H1 (cell line): ENCODE results near the gene CLCF1. TPM values are rescaled to one million over a fixed set of nuclear protein-coding genes. Genes with fewer than 3 reads are reported as not detected.
A peak's percentile ranks its signal among the peaks of the same experiment; 100 is the strongest.

Experiments
- CTCF ChIA-PET: fragments of 300-600 bp; sonication (Branson Sonifier 250); formaldehyde crosslinking; loops from one replicate; lab custom pipeline; 2021; ENCODE audit not compliant: partially characterized antibody; lab: Charles Lee
- POLR2A ChIA-PET: fragments of 300-600 bp; sonication (Branson Sonifier 250); formaldehyde crosslinking; loops from one replicate; lab custom pipeline; 2021; ENCODE audit warnings: inconsistent platforms; ENCODE audit not compliant: partially characterized antibody; lab: Charles Lee
- DNase-seq, 2 experiments: peaks; one replicate each; pipeline versions ENCODE4 v3.0.0 to v3.0.0-alpha.2; 2010 to 2022; ENCODE audit warnings: low spot score in 2 of 2, low read depth in 1 of 2, mixed read lengths in 1 of 2
- FAIRE-seq: peaks from 2 replicates; lab custom pipeline; 2011; peaks lifted over from hg19 to GRCh38; lab: Jason Lieb, UNC
- H2AFZ ChIP-seq: 2 replicates; pipeline ENCODE4 v1.8.1; 2012; ENCODE audit warnings: low read length, inconsistent platforms
- H2AK5ac ChIP-seq: 2 replicates; pipeline ENCODE4 v1.6.1; 2013; ENCODE audit warnings: low read depth, low read length
- H2BK120ac ChIP-seq: replicated peaks from 2 replicates; pipeline ENCODE3; 2013; ENCODE audit warnings: low read depth, low read length, inconsistent platforms
- H2BK12ac ChIP-seq: 2 replicates; pipeline ENCODE4 v1.6.1; 2013; ENCODE audit warnings: low read depth, low read length
- H2BK15ac ChIP-seq: 2 replicates; pipeline ENCODE4 v1.6.1; 2013; ENCODE audit warnings: low read length
- H2BK20ac ChIP-seq: 2 replicates; pipeline ENCODE4 v1.6.1; 2013; ENCODE audit warnings: low read length
- H2BK5ac ChIP-seq: 2 replicates; pipeline ENCODE4 v1.6.1; 2013; ENCODE audit warnings: low read depth, low read length
- H3K14ac ChIP-seq: 2 replicates; pipeline ENCODE4 v1.6.1; 2013; ENCODE audit warnings: inconsistent platforms; ENCODE audit not compliant: insufficient read length
- H3K18ac ChIP-seq: 2 replicates; pipeline ENCODE4 v1.6.1; 2013; ENCODE audit warnings: low read length; ENCODE audit errors: extremely low read depth
- H3K23ac ChIP-seq: 2 replicates; pipeline ENCODE4 v1.6.1; 2013; ENCODE audit warnings: inconsistent platforms; ENCODE audit not compliant: insufficient read length
- H3K23me2 ChIP-seq: 2 replicates; pipeline ENCODE4 v1.6.1; 2013; ENCODE audit warnings: low read depth, low read length
- H3K27ac ChIP-seq: 2 replicates; pipeline ENCODE4 v1.6.1; 2011; ENCODE audit warnings: low read depth, low read length, inconsistent platforms
- H3K27me3 ChIP-seq, 4 experiments: replicated peaks in 1 of 4; 1 replicate in 1 of 4; 2 replicates in 3 of 4; pipeline versions ENCODE4 v1.6.1 to v1.8.1; 2011 to 2013; ENCODE audit warnings: low read length in 3 of 4, mild to moderate bottlenecking in 3 of 4, inconsistent platforms in 2 of 4, mixed read lengths in 2 of 4, moderate library complexity in 1 of 4; ENCODE audit not compliant: control insufficient read depth in 3 of 4, insufficient read depth in 3 of 4; ENCODE audit errors: extremely low read depth in 1 of 4
- H3K36me3 ChIP-seq, 4 experiments: 2 replicates each; pipeline versions ENCODE4 v1.6.1 to v1.8.1; 2011 to 2013; ENCODE audit warnings: mild to moderate bottlenecking in 4 of 4, low read length in 3 of 4, moderate library complexity in 2 of 4, control low read depth in 1 of 4, inconsistent platforms in 1 of 4; ENCODE audit not compliant: insufficient read depth in 4 of 4, control insufficient read depth in 2 of 4
- H3K4ac ChIP-seq: replicated peaks from 2 replicates; pipeline ENCODE3; 2013; ENCODE audit warnings: low read length, low read depth, mixed read lengths, inconsistent platforms; ENCODE audit not compliant: insufficient read length
- H3K4me1 ChIP-seq, 4 experiments: replicated peaks in 1 of 4; 1 replicate in 1 of 4; 2 replicates in 3 of 4; pipeline versions ENCODE4 v1.6.1 to v1.8.1; 2011 to 2013; ENCODE audit warnings: low read length in 3 of 4, inconsistent platforms in 2 of 4, mixed read lengths in 1 of 4; ENCODE audit not compliant: insufficient read depth in 4 of 4, control insufficient read depth in 3 of 4
- H3K4me2 ChIP-seq, 2 experiments: 2 replicates each; pipeline versions ENCODE4 v1.6.1 to v1.8.1; 2011 to 2013; ENCODE audit warnings: low read depth in 2 of 2, low read length in 2 of 2, control low read depth in 1 of 2, inconsistent platforms in 1 of 2, mild to moderate bottlenecking in 1 of 2; ENCODE audit not compliant: insufficient read depth in 1 of 2
- H3K4me3 ChIP-seq, 4 experiments: fragments of 200-600, 300-600 bp in 1 of 4; sonication (generic), shearing (Covaris generic), sonication (Bioruptor Twin) in 1 of 4; 2 replicates each; pipeline versions ENCODE4 v1.5.1 to v1.8.1; 2011 to 2016; ENCODE audit warnings: low read length in 4 of 4, low read depth in 3 of 4, control low read depth in 2 of 4, inconsistent platforms in 2 of 4, mild to moderate bottlenecking in 2 of 4, mixed read lengths in 1 of 4, moderate library complexity in 1 of 4; ENCODE audit not compliant: insufficient read depth in 2 of 4; ENCODE audit errors: extremely low read depth in 1 of 4
- H3K56ac ChIP-seq: replicated peaks from 2 replicates; pipeline ENCODE3; 2013; ENCODE audit warnings: low read depth, mild to moderate bottlenecking, mixed read lengths, low read length, inconsistent platforms; ENCODE audit not compliant: insufficient read length
- H3K79me1 ChIP-seq: 2 replicates; pipeline ENCODE4 v1.6.1; 2013; ENCODE audit warnings: low read depth, low read length, control low read depth
- H3K79me2 ChIP-seq, 2 experiments: 2 replicates each; pipeline versions ENCODE4 v1.6.1 to v1.8.1; 2012 to 2013; ENCODE audit warnings: low read length in 2 of 2, mild to moderate bottlenecking in 2 of 2, inconsistent platforms in 1 of 2; ENCODE audit not compliant: insufficient read depth in 2 of 2, control insufficient read depth in 1 of 2
- H3K9ac ChIP-seq, 4 experiments: replicated peaks in 1 of 4; 1 replicate in 1 of 4; 2 replicates in 3 of 4; pipeline versions ENCODE4 v1.6.1 to v1.8.1; 2011 to 2013; ENCODE audit warnings: low read depth in 3 of 4, low read length in 3 of 4, control low read depth in 2 of 4, mild to moderate bottlenecking in 2 of 4, moderate library complexity in 2 of 4, inconsistent platforms in 1 of 4; ENCODE audit errors: extremely low read depth in 1 of 4
- H3K9me3 ChIP-seq, 2 experiments: 2 replicates each; pipeline versions ENCODE4 v1.6.1 to v1.8.1; 2012 to 2013; ENCODE audit warnings: mild to moderate bottlenecking in 2 of 2, moderate library complexity in 2 of 2, control low read depth in 1 of 2, inconsistent platforms in 1 of 2, low read depth in 1 of 2, low read length in 1 of 2, mixed read lengths in 1 of 2; ENCODE audit not compliant: insufficient read depth in 2 of 2
- H4K20me1 ChIP-seq, 2 experiments: replicated peaks in 1 of 2; 2 replicates each; pipeline versions ENCODE3 to v1.8.1; 2011 to 2013; ENCODE audit warnings: inconsistent platforms in 2 of 2, low read length in 2 of 2, mild to moderate bottlenecking in 1 of 2; ENCODE audit not compliant: insufficient read depth in 2 of 2, control insufficient read depth in 1 of 2
- H4K5ac ChIP-seq: 2 replicates; pipeline ENCODE4 v1.6.1; 2013; ENCODE audit warnings: low read length, low read depth, mixed read lengths, inconsistent platforms; ENCODE audit not compliant: insufficient read length
- H4K8ac ChIP-seq: 2 replicates; pipeline ENCODE4 v1.8.0; 2013; ENCODE audit warnings: mild to moderate bottlenecking, moderate library complexity, low read length, inconsistent platforms; ENCODE audit not compliant: insufficient read depth; ENCODE audit errors: extremely low read depth
- H4K91ac ChIP-seq: replicated peaks from 2 replicates; pipeline ENCODE3; 2013; ENCODE audit warnings: low read length, mixed read lengths, inconsistent platforms; ENCODE audit not compliant: insufficient read length
- ATF2 ChIP-seq: IDR thresholded peaks from 2 replicates; pipeline ENCODE4 v1.6.1; 2012; ENCODE audit warnings: low read length, inconsistent platforms
- CHD1 ChIP-seq: IDR thresholded peaks from 2 replicates; pipeline ENCODE4 v1.6.1; 2012; ENCODE audit warnings: low read depth, low read length, improper control_type of control experiment
- EGR1 ChIP-seq: IDR thresholded peaks from 2 replicates; pipeline ENCODE4 v1.6.1; 2011; ENCODE audit warnings: low read depth, low read length, borderline replicate concordance
- RXRA ChIP-seq: IDR thresholded peaks from 2 replicates; pipeline ENCODE4 v1.6.1; 2011; ENCODE audit warnings: low read depth, mild to moderate bottlenecking, low read length, moderate library complexity; ENCODE audit not compliant: insufficient read depth
- SAP30 ChIP-seq: fragments of 300-600 bp; sonication (generic); IDR thresholded peaks from 2 replicates; pipeline ENCODE4 v1.7.1; 2012; ENCODE audit warnings: low read length, moderate library complexity, mild to moderate bottlenecking, inconsistent platforms; ENCODE audit not compliant: insufficient read depth, insufficient replicate concordance
- SIN3A ChIP-seq, 2 experiments: IDR thresholded peaks in 1 of 2; conservative IDR thresholded peaks in 1 of 2; 2 replicates each; pipeline ENCODE4 v1.6.1; 2011 to 2012; ENCODE audit warnings: low read length in 2 of 2, improper control_type of control experiment in 1 of 2, low read depth in 1 of 2, mild to moderate bottlenecking in 1 of 2
- SP1 ChIP-seq: IDR thresholded peaks from 2 replicates; pipeline ENCODE4 v1.6.1; 2011; ENCODE audit warnings: low read depth, low read length
- ZNF274 ChIP-seq: IDR thresholded peaks from 2 replicates; pipeline ENCODE4 v1.7.0; 2012; ENCODE audit warnings: low read length, borderline replicate concordance; ENCODE audit errors: extremely low read depth
- WGBS, 2 experiments: shearing (Covaris generic) in 1 of 2; methylation state at CpG; one replicate each; pipeline versions ENCODE4 v1.1.6 to v1.1.7; 2013 to 2015; ENCODE audit warnings: low lambda C conversion rate in 2 of 2, mixed read lengths in 2 of 2, inconsistent platforms in 1 of 2, low coverage in 1 of 2, missing lambda C conversion rate in 1 of 2; ENCODE audit not compliant: insufficient replicate concordance in 2 of 2, insufficient coverage in 1 of 2, insufficient read length in 1 of 2; ENCODE audit errors: extremely low coverage in 1 of 2, missing lambda C conversion rate in 1 of 2; 5-methylcytosine and 5-hydroxymethylcytosine counted together
- polyA plus RNA-seq, 7 experiments: library from polyadenylated mRNA; depleted of rRNA in 3 of 7; stranded (reverse) in 5 of 7; unstranded in 2 of 7; fragments of >200 nt in 5 of 7; fragments of 200-250 nt in 2 of 7; gene quantifications; 1 replicate in 5 of 7; 2 replicates in 1 of 7; 4 replicates in 1 of 7; pipeline versions ENCODE4 v1.2.1 to v1.2.3, GENCODE V29; 2011 to 2013; ENCODE audit warnings: missing spikeins in 2 of 7, mixed read lengths in 2 of 7
- total RNA-seq: library from RNA; stranded (reverse); fragmentation: NEBNext Ultra II Directional; extraction: Animal tissue kit (Norgen Biotek cat#: 25700); gene quantifications from 2 replicates; pipeline ENCODE4 v1.2.1, GENCODE V29; 2021

The CLCF1 gene
- total and polyA plus RNA-seq, 2 of the 8 experiments (the other 6 are each of a cell fraction or from before 2014, with no cell fraction given), result 0.32 to 1.2 TPM

- H2BK12ac ChIP-seq, result 0 out of 2 replicates have a peak overlapping the region, but pooled peaks have one; percentile 10
- H3K79me2 ChIP-seq, result no peaks in the 10 kb centered on the region
- H3K9ac ChIP-seq, result no peak overlapping the region
- H3K56ac ChIP-seq, result no peak overlapping the region
- no peak overlapping the region for H3K4ac ChIP-seq
- H3K9me3 ChIP-seq, result no peaks in the 10 kb centered on the region
- CTCF ChIA-PET, result interaction anchor here (0.7 to 20.0 kb wide), 6 partner anchors 9 to 267 kb away, joined by 3 to 1305 read pairs (median 33); partner anchors contain the start of genes CLCF1 and RAD9A
- H3K4me1 ChIP-seq, result peaks cover 0 to 13% (median 9%) of the 10 kb centered on the region in 4 experiments; a peak in 6 of 7 replicates
- no peak overlapping the region for H3K23ac ChIP-seq
- no peak overlapping the region for H3K14ac ChIP-seq
- 85% methylated on average over 2 of the region's 2 CpGs; no CpG with 5 or more reads in 1 of the 2 experiments for WGBS, 2 experiments
- no peak overlapping the region for H3K4me3 ChIP-seq
- no peak overlapping the region for H4K91ac ChIP-seq
- FAIRE-seq (no peak), DNase-seq (no peak)
- no peak overlapping the region for H3K27ac ChIP-seq
- H2AFZ ChIP-seq, result no peak overlapping the region
- no peaks in the 10 kb centered on the region for H3K36me3 ChIP-seq
- POLR2A ChIA-PET, result interaction anchor here (0.6 to 1.3 kb wide), 2 partner anchors 67 to 237 kb away, joined by 3 read pairs; no protein-coding TSS in a partner anchor
- peaks cover 8% of the 10 kb centered on the region; the same call in 1 of the 2 replicates for H3K23me2 ChIP-seq
- no peak overlapping the region for H4K5ac ChIP-seq
- no peak overlapping the region; the same call in 1 of the 2 replicates for H2BK5ac ChIP-seq
- H3K27me3 ChIP-seq, result no peaks in the 10 kb centered on the region
- H3K79me1 ChIP-seq, result peaks cover 2% of the 10 kb centered on the region; the same call in 1 of the 2 replicates
- H2BK120ac ChIP-seq, result no peak overlapping the region
- peaks cover 0 to 3% of the 10 kb centered on the region in 2 experiments for H4K20me1 ChIP-seq
- H4K8ac ChIP-seq, result no peak overlapping the region
- H2BK20ac ChIP-seq, result no peak overlapping the region
- no peak overlapping the region for H3K4me2 ChIP-seq
- no peak overlapping the region for H2BK15ac ChIP-seq
- no peak overlapping the region for H2AK5ac ChIP-seq
- no peak overlapping the region for H3K18ac ChIP-seq
- TF ChIP-seq RXRA, result no peak
- TF ChIP-seq CHD1, result no peak
- no peak for TF ChIP-seq SAP30
- TF ChIP-seq SIN3A (conservative IDR thresholded peaks at IDR 0.05 in 1 of 2, IDR thresholded peaks at IDR 0.05 in 1 of 2; ENCODE audit: low read depth in 1 of 2, low read length in 2 of 2), result no peak
- no peak for TF ChIP-seq ATF2
- TF ChIP-seq ZNF274, result no peak
- no peak for TF ChIP-seq EGR1
- TF ChIP-seq SP1, result no peak
These were observed 23.9 kb downstream of the CLCF1 start for GRCh38 chr11:67349457-67349856.
